Measurements from ENCODE around the gene PIM1. TPM values are rescaled to one million over a fixed set of nuclear protein-coding genes. Genes with fewer than 3 reads are reported as not detected.

Gene PIM1
- total and polyA plus RNA-seq, 2 donors: 24.2 to 31.7 TPM

DNA sequence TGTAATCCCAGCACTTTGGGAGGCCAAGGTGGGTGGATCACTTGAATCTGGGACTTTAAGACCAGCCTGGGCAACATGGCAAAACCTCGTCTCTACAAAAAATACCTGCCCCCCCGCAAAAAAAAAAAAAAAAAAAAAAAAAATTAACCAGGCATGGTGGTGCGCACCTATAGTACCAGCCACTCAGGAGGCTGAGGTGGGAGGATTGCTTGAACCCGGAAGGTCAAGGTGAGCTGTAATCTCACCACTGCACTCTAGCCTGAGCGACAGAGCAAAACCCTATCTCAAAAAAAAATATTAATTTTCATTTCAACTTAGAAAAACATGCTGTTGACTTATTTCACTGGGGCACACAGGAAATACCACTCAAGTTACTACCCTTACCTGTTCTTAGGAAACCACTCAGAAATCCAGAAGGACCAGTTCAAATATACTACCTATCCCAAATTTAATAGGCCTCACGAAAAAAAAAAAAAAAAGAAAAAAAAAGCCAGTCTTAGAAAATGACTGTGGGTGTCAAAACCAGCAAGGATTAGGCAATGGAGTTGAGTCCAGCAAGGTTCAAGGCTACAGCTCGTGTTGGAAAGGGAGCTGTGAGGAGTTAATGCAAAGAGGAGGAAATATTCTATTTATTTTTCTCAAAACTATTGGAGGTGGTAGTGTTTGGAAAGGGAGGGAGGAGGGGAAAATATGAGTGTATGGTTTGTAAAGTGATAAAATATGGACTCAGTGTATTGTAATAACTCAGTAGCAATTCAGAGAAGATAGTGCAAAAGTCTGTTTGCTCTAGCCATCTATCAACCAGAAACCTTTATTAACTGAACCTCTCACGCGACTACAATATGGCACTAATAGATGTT is 33.9 kb upstream of the PIM1 start:
- Histone ChIP-seq H3K4me3 (ENCODE audit: low read length in 2 of 2) (no peak overlapping the region), H3K4me1 (ENCODE audit: control insufficient read depth in 2 of 2, insufficient read depth in 2 of 2, low read length in 2 of 2) (no peaks in the 10 kb centered on the region), H3K27ac (ENCODE audit: low read depth in 1 of 2, low read length in 1 of 2) (no peak overlapping the region), H3K9me3 (ENCODE audit: control insufficient read depth in 2 of 2, insufficient read depth in 1 of 2, low read length in 1 of 2) (no peaks in the 10 kb centered on the region), H3K27me3 (ENCODE audit: control insufficient read depth in 2 of 2, insufficient read depth in 1 of 2, low read length in 1 of 2) (no peaks in the 10 kb centered on the region), H3K36me3 (ENCODE audit: control insufficient read depth in 2 of 2, insufficient read depth in 2 of 2, low read length in 1 of 2) (no peaks in the 10 kb centered on the region)
- no peak for DNase-seq (ENCODE audit: low read depth in 6 of 9, low spot score in 9 of 9)
- WGBS: 87% methylated on average over 9 of the region's 9 CpGs

DNA sequence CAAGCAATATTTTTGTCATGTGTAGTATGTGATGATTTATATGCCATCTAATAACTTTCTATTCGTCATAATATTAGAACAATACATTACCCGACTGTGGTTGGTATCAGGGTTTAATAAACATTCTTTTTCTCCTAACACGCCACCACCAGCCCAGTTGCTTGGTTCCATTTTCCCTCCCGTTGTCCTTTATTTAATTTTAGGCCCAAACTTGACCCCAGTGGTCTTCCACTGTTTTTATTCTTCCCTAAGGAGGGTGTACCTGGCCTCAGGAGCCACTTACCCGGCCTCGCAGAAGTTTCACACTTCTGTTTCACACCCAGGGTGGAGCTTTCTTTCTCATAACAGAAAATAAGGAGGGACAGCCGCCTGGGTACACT is 33.1 kb upstream of the PIM1 start:
- H3K27me3 ChIP-seq (ENCODE audit: control insufficient read depth in 2 of 2, insufficient read depth in 1 of 2, low read length in 1 of 2): no peaks in the 10 kb centered on the region
- H3K9me3 ChIP-seq (ENCODE audit: control insufficient read depth in 2 of 2, insufficient read depth in 1 of 2, low read length in 1 of 2): no peaks in the 10 kb centered on the region
- no peak for DNase-seq (ENCODE audit: low read depth in 6 of 9, low spot score in 9 of 9)
- no peaks in the 10 kb centered on the region for H3K4me1 ChIP-seq (ENCODE audit: control insufficient read depth in 2 of 2, insufficient read depth in 2 of 2, low read length in 2 of 2)
- 97% methylated on average over 7 of the region's 7 CpGs for WGBS
- no peaks in the 10 kb centered on the region for H3K36me3 ChIP-seq (ENCODE audit: control insufficient read depth in 2 of 2, insufficient read depth in 2 of 2, low read length in 1 of 2)
- H3K27ac ChIP-seq (ENCODE audit: low read depth in 1 of 2, low read length in 1 of 2): no peak overlapping the region
- no peak overlapping the region for H3K4me3 ChIP-seq (ENCODE audit: low read length in 2 of 2)

GRCh38 chr6:37137201-37138090 is 32.5 kb upstream of the PIM1 start:
- WGBS: 92% methylated on average over 19 of the region's 19 CpGs
- Histone ChIP-seq H3K27ac (ENCODE audit: low read depth in 1 of 2, low read length in 1 of 2) (no peak overlapping the region), H3K4me1 (ENCODE audit: control insufficient read depth in 2 of 2, insufficient read depth in 2 of 2, low read length in 2 of 2) (peaks cover 0 to 2% of the 10 kb centered on the region in 2 donors)

DNA sequence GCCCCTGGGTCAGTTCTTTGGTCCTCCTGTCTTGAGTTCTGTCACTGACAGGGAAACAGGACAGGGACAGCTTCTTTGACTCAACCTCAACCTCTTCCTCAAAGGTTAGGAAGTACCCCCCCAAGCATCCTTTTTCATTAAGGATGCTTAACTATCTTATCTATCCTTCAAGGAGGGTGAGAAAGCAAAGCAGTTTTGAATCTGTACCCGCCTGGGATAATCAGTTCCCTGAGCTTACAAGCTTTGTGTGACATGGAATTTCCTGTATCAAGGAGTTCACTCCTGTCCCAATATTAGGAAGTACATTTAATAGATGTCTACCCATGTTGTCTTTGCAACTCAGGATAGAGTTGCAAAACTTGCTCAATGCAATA is 31.1 kb upstream of the PIM1 start:
- Histone ChIP-seq H3K36me3 (ENCODE audit: control insufficient read depth in 2 of 2, insufficient read depth in 2 of 2, low read length in 1 of 2) (no peaks in the 10 kb centered on the region), H3K27me3 (ENCODE audit: control insufficient read depth in 2 of 2, insufficient read depth in 1 of 2, low read length in 1 of 2) (no peaks in the 10 kb centered on the region), H3K9me3 (ENCODE audit: control insufficient read depth in 2 of 2, insufficient read depth in 1 of 2, low read length in 1 of 2) (no peaks in the 10 kb centered on the region), H3K4me3 (ENCODE audit: low read length in 2 of 2) (no peak overlapping the region), H3K4me1 (ENCODE audit: control insufficient read depth in 2 of 2, insufficient read depth in 2 of 2, low read length in 2 of 2) (peaks cover 0 to 2% of the 10 kb centered on the region in 2 donors), H3K27ac (ENCODE audit: low read depth in 1 of 2, low read length in 1 of 2) (no peak overlapping the region)
- WGBS: 100% methylated on average over 1 of the region's 1 CpG
- no peak for DNase-seq (ENCODE audit: low read depth in 6 of 9, low spot score in 9 of 9)

More at GRCh38 chr6:37137201-37138090, 32.5 kb upstream of the PIM1 start:
- no peaks in the 10 kb centered on the region for H3K27me3 ChIP-seq (ENCODE audit: control insufficient read depth in 2 of 2, insufficient read depth in 1 of 2, low read length in 1 of 2)
- no peaks in the 10 kb centered on the region for H3K36me3 ChIP-seq (ENCODE audit: control insufficient read depth in 2 of 2, insufficient read depth in 2 of 2, low read length in 1 of 2)
- DNase-seq (ENCODE audit: low read depth in 6 of 9, low spot score in 9 of 9): no peak
- no peaks in the 10 kb centered on the region for H3K9me3 ChIP-seq (ENCODE audit: control insufficient read depth in 2 of 2, insufficient read depth in 1 of 2, low read length in 1 of 2)
- no peak overlapping the region for H3K4me3 ChIP-seq (ENCODE audit: low read length in 2 of 2)

DNA sequence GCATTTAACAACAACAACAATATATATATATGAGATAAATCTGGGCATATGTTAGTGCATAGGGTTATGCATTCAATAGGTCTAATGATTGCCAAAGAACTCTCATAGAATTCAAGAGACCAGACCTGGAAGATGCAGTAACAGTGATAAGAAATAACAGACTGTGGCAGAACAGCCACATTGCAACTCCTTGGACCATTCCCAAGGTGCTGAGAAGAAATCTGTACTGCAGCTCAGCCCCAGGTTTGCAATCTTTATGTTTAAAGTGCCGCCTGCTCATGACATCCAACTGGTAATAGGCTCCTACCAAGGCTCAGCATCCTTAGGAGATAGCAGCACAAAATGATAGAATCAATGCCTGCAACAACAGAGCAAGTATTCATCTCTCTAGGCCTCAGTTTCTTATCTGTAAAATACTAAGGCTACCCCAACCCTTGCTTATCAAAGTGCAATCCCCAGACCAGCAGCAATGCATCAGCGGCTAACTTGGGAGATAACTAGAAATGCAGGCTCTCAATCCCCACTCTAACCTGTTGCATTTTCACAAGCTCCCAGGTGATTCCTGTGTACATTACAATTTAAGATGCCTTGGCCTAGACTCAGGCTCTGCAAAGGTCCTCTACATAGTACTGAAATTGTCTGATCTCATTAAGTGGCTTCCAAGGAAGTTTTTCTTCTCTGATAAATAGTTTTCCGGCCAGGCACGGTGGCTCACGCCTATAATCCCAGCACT is 30.6 kb upstream of the PIM1 start:
- no peak overlapping the region for H3K27ac ChIP-seq (ENCODE audit: low read depth in 1 of 2, low read length in 1 of 2)
- DNase-seq (ENCODE audit: low read depth in 6 of 9, low spot score in 9 of 9): no peak
- H3K9me3 ChIP-seq (ENCODE audit: control insufficient read depth in 2 of 2, insufficient read depth in 1 of 2, low read length in 1 of 2): no peaks in the 10 kb centered on the region
- H3K4me1 ChIP-seq (ENCODE audit: control insufficient read depth in 2 of 2, insufficient read depth in 2 of 2, low read length in 2 of 2): peaks cover 0 to 2% of the 10 kb centered on the region in 2 donors
- WGBS: 98% methylated on average over 5 of the region's 5 CpGs
- no peak overlapping the region for H3K4me3 ChIP-seq (ENCODE audit: low read length in 2 of 2)
- no peaks in the 10 kb centered on the region for H3K36me3 ChIP-seq (ENCODE audit: control insufficient read depth in 2 of 2, insufficient read depth in 2 of 2, low read length in 1 of 2)
- H3K27me3 ChIP-seq (ENCODE audit: control insufficient read depth in 2 of 2, insufficient read depth in 1 of 2, low read length in 1 of 2): no peaks in the 10 kb centered on the region

GRCh38 chr6:37140145-37140544 is 29.8 kb upstream of the PIM1 start:
- 98% methylated on average over 3 of the region's 3 CpGs for WGBS
- no peak overlapping the region for H3K27ac ChIP-seq (ENCODE audit: low read depth in 1 of 2, low read length in 1 of 2)
- H3K27me3 ChIP-seq (ENCODE audit: control insufficient read depth in 2 of 2, insufficient read depth in 1 of 2, low read length in 1 of 2): no peaks in the 10 kb centered on the region
- no peaks in the 10 kb centered on the region for H3K9me3 ChIP-seq (ENCODE audit: control insufficient read depth in 2 of 2, insufficient read depth in 1 of 2, low read length in 1 of 2)
- H3K4me3 ChIP-seq (ENCODE audit: low read length in 2 of 2): no peak overlapping the region
- H3K36me3 ChIP-seq (ENCODE audit: control insufficient read depth in 2 of 2, insufficient read depth in 2 of 2, low read length in 1 of 2): no peaks in the 10 kb centered on the region
- DNase-seq (ENCODE audit: low read depth in 6 of 9, low spot score in 9 of 9): no peak
- H3K4me1 ChIP-seq (ENCODE audit: control insufficient read depth in 2 of 2, insufficient read depth in 2 of 2, low read length in 2 of 2): peaks cover 0 to 2% of the 10 kb centered on the region in 2 donors

DNA sequence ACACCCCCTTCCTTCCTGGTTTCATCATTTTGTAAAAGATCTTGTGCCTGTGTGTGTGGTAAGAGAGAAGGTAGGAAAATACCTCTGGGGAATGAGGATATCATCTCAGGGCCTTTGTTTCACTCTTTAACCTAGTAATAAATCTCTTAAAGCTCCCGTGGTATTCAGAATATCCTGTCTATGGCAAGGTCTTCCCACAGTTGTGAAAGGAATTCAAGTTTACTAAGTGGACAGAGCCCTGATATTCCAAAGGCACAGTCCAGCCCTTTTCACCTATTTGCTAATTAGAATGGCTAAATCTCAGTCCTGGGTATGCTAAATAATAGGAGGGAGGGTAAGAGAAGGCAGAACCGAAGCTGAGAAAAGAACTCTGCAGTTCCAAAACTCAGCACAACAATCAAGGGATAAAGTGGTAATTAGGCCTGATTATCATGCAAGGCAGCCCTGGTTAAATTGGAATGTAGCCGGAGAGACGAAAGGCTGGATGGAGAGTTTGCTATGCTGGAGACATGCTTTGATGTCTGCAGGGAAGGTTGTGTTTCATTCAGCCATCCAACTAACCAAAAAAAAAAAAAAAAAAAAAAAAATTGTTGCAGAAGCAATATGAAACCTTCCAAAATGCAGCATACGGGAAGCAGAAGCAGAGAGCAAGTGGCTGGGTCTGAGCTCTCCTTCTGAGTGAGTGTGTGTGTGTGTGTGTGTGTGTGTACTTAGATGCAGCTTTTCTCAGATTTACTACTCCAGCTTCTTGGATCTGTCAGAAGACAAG is 28.5 kb upstream of the PIM1 start:
- H3K27ac ChIP-seq (ENCODE audit: low read depth in 1 of 2, low read length in 1 of 2): no peak overlapping the region
- H3K27me3 ChIP-seq (ENCODE audit: control insufficient read depth in 2 of 2, insufficient read depth in 1 of 2, low read length in 1 of 2): no peaks in the 10 kb centered on the region
- no peak overlapping the region for H3K4me3 ChIP-seq (ENCODE audit: low read length in 2 of 2)
- no peaks in the 10 kb centered on the region for H3K36me3 ChIP-seq (ENCODE audit: control insufficient read depth in 2 of 2, insufficient read depth in 2 of 2, low read length in 1 of 2)
- peaks cover 0 to 2% of the 10 kb centered on the region in 2 donors for H3K4me1 ChIP-seq (ENCODE audit: control insufficient read depth in 2 of 2, insufficient read depth in 2 of 2, low read length in 2 of 2)
- no peak for DNase-seq (ENCODE audit: low read depth in 6 of 9, low spot score in 9 of 9)
- WGBS: 80% methylated on average over 5 of the region's 5 CpGs
- no peaks in the 10 kb centered on the region for H3K9me3 ChIP-seq (ENCODE audit: control insufficient read depth in 2 of 2, insufficient read depth in 1 of 2, low read length in 1 of 2)

DNA sequence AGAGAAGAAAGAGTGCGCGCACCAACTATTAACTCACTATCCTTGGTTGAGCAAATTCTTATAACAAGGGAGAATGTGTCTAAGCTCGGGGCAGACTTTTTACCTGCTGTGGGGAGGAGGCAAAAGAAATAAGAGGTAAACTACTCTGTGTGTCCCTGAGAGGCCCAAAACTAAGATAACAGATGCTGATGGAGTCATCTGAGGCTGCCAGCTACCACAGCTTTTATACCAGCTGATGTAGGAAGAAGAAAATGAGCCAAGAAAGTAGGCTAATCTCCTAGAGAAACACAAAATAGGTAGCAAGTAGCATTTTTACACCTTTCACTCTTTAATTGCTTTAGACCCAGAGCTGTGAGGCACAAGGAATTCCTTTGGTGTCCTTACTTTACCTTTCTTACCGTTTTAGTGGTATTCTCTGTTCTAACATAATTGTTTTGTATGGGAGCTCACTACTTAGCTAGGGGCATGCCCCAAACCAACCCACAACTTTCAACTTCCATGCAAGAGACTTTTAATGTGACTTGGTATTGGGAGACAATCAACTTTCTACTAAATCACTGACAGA is 27.8 kb upstream of the PIM1 start:
- no peak for DNase-seq (ENCODE audit: low read depth in 6 of 9, low spot score in 9 of 9)
- no peaks in the 10 kb centered on the region for H3K27me3 ChIP-seq (ENCODE audit: control insufficient read depth in 2 of 2, insufficient read depth in 1 of 2, low read length in 1 of 2)
- no peak overlapping the region for H3K27ac ChIP-seq (ENCODE audit: low read depth in 1 of 2, low read length in 1 of 2)
- 92% methylated on average over 4 of the region's 4 CpGs for WGBS
- peaks cover 0 to 2% of the 10 kb centered on the region in 2 donors for H3K4me1 ChIP-seq (ENCODE audit: control insufficient read depth in 2 of 2, insufficient read depth in 2 of 2, low read length in 2 of 2)
- no peaks in the 10 kb centered on the region for H3K9me3 ChIP-seq (ENCODE audit: control insufficient read depth in 2 of 2, insufficient read depth in 1 of 2, low read length in 1 of 2)
- no peaks in the 10 kb centered on the region for H3K36me3 ChIP-seq (ENCODE audit: control insufficient read depth in 2 of 2, insufficient read depth in 2 of 2, low read length in 1 of 2)
- H3K4me3 ChIP-seq (ENCODE audit: low read length in 2 of 2): no peak overlapping the region
